ENCODE data around the gene ATP1B1.
"Not testable (repeated sequence)": the region's sequence is repeated elsewhere in the genome, so short reads cannot be mapped to it uniquely, and the experiment has no call there.

Gene ATP1B1

GRCh38 chr1:169161496-169162194 is 55.2 kb downstream of the ATP1B1 start:
- Histone ChIP-seq H3K27me3 (replicated peaks; ENCODE audit: control insufficient read depth, insufficient read depth, low read length) (no peaks in the 10 kb centered on the region), H3K36me3 (ENCODE audit: control insufficient read depth, insufficient read depth, low read length) (no peaks in the 10 kb centered on the region), H3K4me3 (replicated peaks; ENCODE audit: low read depth, low read length) (no peak overlapping the region)
- TF ChIP-seq, protein P1, sequence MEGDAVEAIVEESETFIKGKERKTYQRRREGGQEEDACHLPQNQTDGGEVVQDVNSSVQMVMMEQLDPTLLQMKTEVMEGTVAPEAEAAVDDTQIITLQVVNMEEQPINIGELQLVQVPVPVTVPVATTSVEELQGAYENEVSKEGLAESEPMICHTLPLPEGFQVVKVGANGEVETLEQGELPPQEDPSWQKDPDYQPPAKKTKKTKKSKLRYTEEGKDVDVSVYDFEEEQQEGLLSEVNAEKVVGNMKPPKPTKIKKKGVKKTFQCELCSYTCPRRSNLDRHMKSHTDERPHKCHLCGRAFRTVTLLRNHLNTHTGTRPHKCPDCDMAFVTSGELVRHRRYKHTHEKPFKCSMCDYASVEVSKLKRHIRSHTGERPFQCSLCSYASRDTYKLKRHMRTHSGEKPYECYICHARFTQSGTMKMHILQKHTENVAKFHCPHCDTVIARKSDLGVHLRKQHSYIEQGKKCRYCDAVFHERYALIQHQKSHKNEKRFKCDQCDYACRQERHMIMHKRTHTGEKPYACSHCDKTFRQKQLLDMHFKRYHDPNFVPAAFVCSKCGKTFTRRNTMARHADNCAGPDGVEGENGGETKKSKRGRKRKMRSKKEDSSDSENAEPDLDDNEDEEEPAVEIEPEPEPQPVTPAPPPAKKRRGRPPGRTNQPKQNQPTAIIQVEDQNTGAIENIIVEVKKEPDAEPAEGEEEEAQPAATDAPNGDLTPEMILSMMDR (IDR thresholded peaks at IDR 0.05; ENCODE audit: insufficient read depth, low read length, poor library complexity, severe bottlenecking): no peak
- peak; percentile 21 for DNase-seq (ENCODE audit: extremely low read depth, insufficient read length)

GRCh38 chr1:169163059-169163458 is 56.6 kb downstream of the ATP1B1 start:
- TF ChIP-seq, protein P1 (IDR thresholded peaks at IDR 0.05; ENCODE audit: insufficient read depth, low read length, poor library complexity, severe bottlenecking): no peak
- DNase-seq (ENCODE audit: extremely low read depth, insufficient read length): peak; percentile 21
- no peaks in the 10 kb centered on the region for H3K27me3 ChIP-seq (replicated peaks; ENCODE audit: control insufficient read depth, insufficient read depth, low read length)
- H3K4me3 ChIP-seq (replicated peaks; ENCODE audit: low read depth, low read length): no peak overlapping the region
- no peaks in the 10 kb centered on the region for H3K36me3 ChIP-seq (ENCODE audit: control insufficient read depth, insufficient read depth, low read length)

DNA sequence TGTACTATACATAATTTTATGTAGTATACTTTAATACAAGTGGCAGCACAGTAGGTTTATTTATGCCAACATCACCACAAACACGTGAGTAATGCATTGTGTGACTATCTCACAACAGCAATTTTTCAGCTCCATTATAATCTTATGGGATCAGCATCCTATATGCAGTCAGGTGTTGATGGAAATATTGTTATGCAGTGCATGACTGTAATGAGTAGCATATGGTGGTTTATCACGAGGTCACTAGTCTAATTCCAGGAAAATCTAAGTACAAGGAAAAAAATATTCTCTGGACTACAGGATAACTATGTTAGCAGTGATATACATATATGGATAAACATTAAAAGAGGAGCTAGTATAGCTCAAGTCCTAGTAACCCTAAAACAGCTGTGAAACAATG is 69.0 kb downstream of the ATP1B1 start:
- Histone ChIP-seq H3K4me3 (replicated peaks; ENCODE audit: low read depth, low read length) (no peak overlapping the region), H3K36me3 (ENCODE audit: control insufficient read depth, insufficient read depth, low read length) (no peaks in the 10 kb centered on the region), H3K27me3 (replicated peaks; ENCODE audit: control insufficient read depth, insufficient read depth, low read length) (no peaks in the 10 kb centered on the region)
- TF ChIP-seq, protein P1 (IDR thresholded peaks at IDR 0.05; ENCODE audit: insufficient read depth, low read length, poor library complexity, severe bottlenecking): no peak
- no peak for DNase-seq (ENCODE audit: extremely low read depth, insufficient read length)

- DNase-seq (ENCODE audit: extremely low read depth, insufficient read length); H3K36me3 ChIP-seq (ENCODE audit: control insufficient read depth, insufficient read depth, low read length); H3K27me3 ChIP-seq (replicated peaks; ENCODE audit: control insufficient read depth, insufficient read depth, low read length); H3K4me3 ChIP-seq (replicated peaks; ENCODE audit: low read depth, low read length): not testable (repeated sequence)
Observed at GRCh38 chr1:169179431-169179830, 72.9 kb downstream of the ATP1B1 start.

DNA sequence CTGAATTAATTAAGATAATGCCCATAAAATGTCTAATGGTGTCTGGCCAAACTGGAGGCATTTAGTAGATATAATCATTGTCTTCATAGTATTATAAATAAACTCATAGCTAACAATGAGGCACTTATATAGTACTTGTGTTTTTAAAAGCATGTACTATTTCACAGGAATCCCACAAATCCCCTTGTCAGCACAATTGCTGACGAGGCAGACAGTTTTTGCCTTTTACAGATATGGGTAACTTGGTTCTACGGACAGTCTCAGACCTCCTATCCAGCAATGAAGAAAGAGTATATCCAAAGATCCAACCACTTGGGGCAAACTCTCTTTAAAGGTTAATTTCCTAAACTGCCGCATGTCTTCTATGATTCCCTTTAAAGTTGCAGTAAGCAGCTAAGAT is 73.7 kb downstream of the ATP1B1 start:
- no peaks in the 10 kb centered on the region for H3K27me3 ChIP-seq (replicated peaks; ENCODE audit: control insufficient read depth, insufficient read depth, low read length)
- TF ChIP-seq, protein P1 (IDR thresholded peaks at IDR 0.05; ENCODE audit: insufficient read depth, low read length, poor library complexity, severe bottlenecking): no peak
- H3K36me3 ChIP-seq (ENCODE audit: control insufficient read depth, insufficient read depth, low read length): no peaks in the 10 kb centered on the region
- no peak for DNase-seq (ENCODE audit: extremely low read depth, insufficient read length)
- no peak overlapping the region for H3K4me3 ChIP-seq (replicated peaks; ENCODE audit: low read depth, low read length)
